HCT116 (cell line): ENCODE measurements around the gene GFOD2. TPM values are rescaled to one million over a fixed set of nuclear protein-coding genes. Genes with fewer than 3 reads are reported as not detected.

ENCODE experiments used
- ATAC-seq: fragments of 200-7000 bp; cut with Tn5 transposase; 2 replicates; pipeline ENCODE4 v1.9.1; 2020; ENCODE audit warnings: mild to moderate bottlenecking, moderate library complexity
- BruUV-seq: library from RNA; stranded (reverse); fragments of 400-500 nt; replicated peaks from 2 replicates; lab custom pipeline; 2021; lab: Mats Ljungman, UMichigan
- CTCF ChIA-PET: fragments of 300-600 bp; sonication (Branson Sonifier 250); formaldehyde crosslinking; loops from one replicate; lab custom pipeline; 2021; ENCODE audit warnings: antibody characterized with exemption; lab: Charles Lee
- POLR2A ChIA-PET: fragments of 300-600, 350-600 bp; sonication (Branson Sonifier 250); formaldehyde crosslinking; loops from one replicate; lab custom pipeline; 2021; ENCODE audit warnings: antibody characterized with exemption; lab: Charles Lee
- RAD21 ChIA-PET, 2 experiments: fragments of 300-600 bp; sonication (Branson Sonifier 250); formaldehyde crosslinking; loops; one replicate each; lab custom pipeline; 2023; ENCODE audit warnings: low total read pairs in 2 of 2; ENCODE audit not compliant: uncharacterized antibody in 2 of 2, unreplicated experiment in 2 of 2, low non-redundant PET in 1 of 2; lab: Charles Lee
- DNase-seq: peaks from one replicate; pipeline ENCODE4 v3.0.0-alpha.2; 2010; ENCODE audit warnings: low read depth, low spot score
- H2AFZ ChIP-seq: fragments of 200-600 bp; shearing (Covaris generic), sonication (generic); 2 replicates; pipeline ENCODE4 v1.6.1; 2017; ENCODE audit warnings: low read depth, mixed run types, mixed read lengths, antibody characterized with exemption, low read length; ENCODE audit not compliant: poor library complexity, severe bottlenecking
- H3K27ac ChIP-seq: 2 replicates; pipeline ENCODE4 v1.5.1; 2012; ENCODE audit warnings: low read depth, low read length
- H3K27me3 ChIP-seq: fragments of 200-600 bp; sonication (generic); 2 replicates; pipeline ENCODE4 v1.6.1; 2016; ENCODE audit warnings: mixed run types, low read length, mixed read lengths; ENCODE audit not compliant: insufficient read depth
- H3K36me3 ChIP-seq, 2 experiments: fragments of 200-500 bp in 1 of 2; fragments of 200-600 bp in 1 of 2; sonication (Bioruptor generic) in 1 of 2; sonication (generic) in 1 of 2; 2 replicates each; pipeline versions ENCODE4 v1.5.1 to v1.6.1; 2014 to 2016; ENCODE audit warnings: low read length in 2 of 2, inconsistent platforms in 1 of 2, mixed read lengths in 1 of 2, mixed run types in 1 of 2; ENCODE audit not compliant: insufficient read depth in 2 of 2, control insufficient read depth in 1 of 2
- H3K4me1 ChIP-seq, 2 experiments: fragments of 200-600 bp in 1 of 2; sonication (generic) in 1 of 2; 2 replicates each; pipeline versions ENCODE4 v1.5.1 to v1.6.1; 2012 to 2017; ENCODE audit warnings: low read length in 2 of 2, inconsistent platforms in 1 of 2, mild to moderate bottlenecking in 1 of 2, mixed read lengths in 1 of 2, mixed run types in 1 of 2, moderate library complexity in 1 of 2; ENCODE audit not compliant: insufficient read depth in 2 of 2, control insufficient read depth in 1 of 2
- H3K4me2 ChIP-seq: fragments of 200-600 bp; sonication (generic); 2 replicates; pipeline ENCODE4 v1.6.1; 2017; ENCODE audit warnings: mixed run types, low read length, mixed read lengths
- H3K4me3 ChIP-seq, 2 experiments: fragments of 200-600 bp in 1 of 2; sonication (generic) in 1 of 2; replicated peaks in 1 of 2; 2 replicates each; pipeline ENCODE4 v1.5.1; 2011 to 2016; ENCODE audit warnings: low read length in 2 of 2, control low read depth in 1 of 2, low read depth in 1 of 2, mild to moderate bottlenecking in 1 of 2, mixed read lengths in 1 of 2, mixed run types in 1 of 2
- H3K79me2 ChIP-seq: fragments of 200-600 bp; sonication (generic); 2 replicates; pipeline ENCODE4 v1.6.1; 2017; ENCODE audit warnings: mild to moderate bottlenecking, mixed run types, low read length, moderate library complexity, mixed read lengths; ENCODE audit not compliant: insufficient read depth
- H3K9ac ChIP-seq: fragments of 200-600 bp; sonication (generic); 2 replicates; pipeline ENCODE4 v1.6.1; 2016; ENCODE audit warnings: low read length, mixed read lengths
- H3K9me2 ChIP-seq: fragments of 200-600 bp; sonication (generic), shearing (Covaris generic); 2 replicates; pipeline ENCODE4 v1.6.1; 2017; ENCODE audit warnings: mixed run types, mild to moderate bottlenecking, moderate library complexity; ENCODE audit not compliant: insufficient read depth
- H3K9me3 ChIP-seq, 2 experiments: fragments of 200-500 bp in 1 of 2; fragments of 200-600 bp in 1 of 2; sonication (Bioruptor generic) in 1 of 2; sonication (generic) in 1 of 2; 2 replicates each; pipeline ENCODE4 v1.6.1; 2014 to 2017; ENCODE audit warnings: low read length in 2 of 2, mixed read lengths in 2 of 2, inconsistent platforms in 1 of 2, low read depth in 1 of 2, mild to moderate bottlenecking in 1 of 2, mixed run types in 1 of 2, moderate library complexity in 1 of 2; ENCODE audit not compliant: control insufficient read depth in 1 of 2, insufficient read depth in 1 of 2
- H4K20me1 ChIP-seq: fragments of 200-600 bp; sonication (generic), shearing (Covaris generic); 2 replicates; pipeline ENCODE4 v1.6.1; 2017; ENCODE audit warnings: mixed run types, mild to moderate bottlenecking, moderate library complexity; ENCODE audit not compliant: insufficient read depth
- ATF3 ChIP-seq: IDR thresholded peaks from 2 replicates; pipeline ENCODE4 v1.6.1; 2012
- CBX3 ChIP-seq: IDR thresholded peaks from 2 replicates; pipeline ENCODE4 v1.6.1; 2012; ENCODE audit warnings: low read depth
- CEBPB ChIP-seq: IDR thresholded peaks from 2 replicates; pipeline ENCODE4 v1.6.1; 2012; ENCODE audit warnings: low read depth
- CTCF ChIP-seq, 3 experiments: fragments of 200-600 bp in 1 of 3; sonication (generic) in 1 of 3; IDR thresholded peaks in 2 of 3; conservative IDR thresholded peaks in 1 of 3; 2 replicates each; pipeline ENCODE4 v1.5.1; 2012 to 2017; ENCODE audit warnings: low read depth in 2 of 3, low read length in 2 of 3, antibody characterized with exemption in 1 of 3, borderline replicate concordance in 1 of 3, control low read depth in 1 of 3, mild to moderate bottlenecking in 1 of 3, mixed read lengths in 1 of 3, mixed run types in 1 of 3, moderate library complexity in 1 of 3; ENCODE audit not compliant: insufficient read depth in 1 of 3
- EGR1 ChIP-seq: IDR thresholded peaks from 2 replicates; pipeline ENCODE4 v1.6.1; 2012; ENCODE audit warnings: low read depth
- ELF1 ChIP-seq: IDR thresholded peaks from 2 replicates; pipeline ENCODE4 v1.6.1; 2012; ENCODE audit warnings: low read depth, borderline replicate concordance
- JUND ChIP-seq: IDR thresholded peaks from 2 replicates; pipeline ENCODE4 v1.6.1; 2012
- POLR2A ChIP-seq: IDR thresholded peaks from 2 replicates; pipeline ENCODE4 v1.7.0; 2011; ENCODE audit warnings: borderline replicate concordance; ENCODE audit not compliant: insufficient read depth, insufficient read length; ENCODE audit errors: extremely low read depth
- POLR2AphosphoS5 ChIP-seq: IDR thresholded peaks from 2 replicates; pipeline ENCODE4 v1.6.1; 2011; ENCODE audit warnings: mild to moderate bottlenecking, low read depth, low read length, moderate library complexity
- REST ChIP-seq: IDR thresholded peaks from 2 replicates; pipeline ENCODE4 v1.6.1; 2012; ENCODE audit warnings: low read depth
- SRF ChIP-seq: IDR thresholded peaks from 2 replicates; pipeline ENCODE4 v1.6.1; 2012; ENCODE audit warnings: low read depth
- TCF7L2 ChIP-seq: IDR thresholded peaks from 2 replicates; pipeline ENCODE4 v1.7.0; 2011; ENCODE audit warnings: borderline replicate concordance, inconsistent platforms; ENCODE audit not compliant: insufficient read depth, insufficient read length; ENCODE audit errors: extremely low read depth
- ZFX ChIP-seq: fragments of 450-650 bp; IDR thresholded peaks from 2 replicates; pipeline ENCODE4 v1.6.1; 2017
- intact Hi-C: fragments of 100-400 bp; cut with micrococcal nuclease; formaldehyde crosslinking; loops from 2 replicates; pipeline ENCODE4 v1.10.0; 2022
- total RNA-seq: library from RNA; stranded (reverse); gene quantifications from one replicate; pipeline ENCODE4 v1.2.1, GENCODE V29; 2021; ENCODE audit not compliant: unreplicated experiment

GFOD2 gene
- total RNA-seq, 1 experiment from 2014 or later = 17.4 TPM

GRCh38 chr16:67663151-67663876, 55.8 kb downstream of the GFOD2 start:
- ChIA-PET CTCF (interaction anchor here (1.1 to 2.0 kb wide), 4 partner anchors 9 to 142 kb away, joined by 3 to 13 read pairs (median 5); no protein-coding TSS in a partner anchor), POLR2A (no interaction called here), RAD21 (no interaction called here)
- Histone ChIP-seq H3K27me3 (no peaks in the 10 kb centered on the region), H3K4me1 (peaks cover 9 to 55% of the 10 kb centered on the region in 2 experiments; a peak in 3 of 4 replicates), H2AFZ (no peak overlapping the region), H3K9me3 (no peaks in the 10 kb centered on the region), H3K4me2 (no peak overlapping the region), H3K4me3 (no peak overlapping the region), H3K36me3 (no peaks in the 10 kb centered on the region), H3K27ac (peak overlapping the region; percentile 12; the same call in 1 of the 2 replicates), H3K9me2 (no peaks in the 10 kb centered on the region), H3K9ac (no peak overlapping the region), H3K79me2 (peaks cover 20% of the 10 kb centered on the region; the same call in 1 of the 2 replicates), H4K20me1 (no peaks in the 10 kb centered on the region)
- intact Hi-C loops = loop anchor here (10.0 kb wide), 1 partner anchor 709 kb away; no protein-coding TSS in a partner anchor
- ATAC-seq (no peak), DNase-seq (peak; percentile 15)
- TF ChIP-seq POLR2A = no peak
- no peak for TF ChIP-seq ELF1
- no peak for TF ChIP-seq EGR1
- no peak for TF ChIP-seq CBX3
- 0 out of 2 replicates have a peak, but pooled peaks have one; percentile 12 for TF ChIP-seq ZFX
- no peak for TF ChIP-seq SRF
- no peak for TF ChIP-seq JUND
- no peak for TF ChIP-seq TCF7L2
- no peak for TF ChIP-seq POLR2AphosphoS5
- no peak for TF ChIP-seq REST
- TF ChIP-seq CTCF (IDR thresholded peaks at IDR 0.05 in 2 of 3, conservative IDR thresholded peaks at IDR 0.05 in 1 of 3; ENCODE audit: borderline replicate concordance in 1 of 3, insufficient read depth in 1 of 3, low read depth in 2 of 3, low read length in 2 of 3) = peak in 2 of 3 experiments; percentile 51 to 52; a peak in 4 of 6 replicates
- TF ChIP-seq ATF3 = no peak
- TF ChIP-seq CEBPB = no peak
- no TSS peak for BruUV-seq
